GM18502 (cell line): ENCODE results near the gene PFKFB2.

Source experiments
- ATAC-seq: cut with Tn5 transposase; IDR thresholded peaks from one replicate; pipeline ENCODE4 v1.9.1; 2021; ENCODE audit warnings: mild to moderate bottlenecking; ENCODE audit not compliant: unreplicated experiment, poor library complexity

The PFKFB2 gene

GRCh38 chr1:207084232-207084631 is 31.2 kb downstream of the PFKFB2 start:
- ATAC-seq, result no peak

- ATAC-seq, result no peak
These were observed 31.7 kb downstream of the PFKFB2 start for GRCh38 chr1:207084701-207085180.

- ATAC-seq, result no peak
These were observed 32.8 kb downstream of the PFKFB2 start for GRCh38 chr1:207085887-207086286.

GRCh38 chr1:207088161-207088560 is 35.1 kb downstream of the PFKFB2 start:
- ATAC-seq, result no peak

- no peak for ATAC-seq
These were observed 35.9 kb downstream of the PFKFB2 start, which contains the start of gene C4BPB for GRCh38 chr1:207088701-207089626. Gene C4BPB (plus strand): TSS chr1:207088860. CDS start chr1:207089532, 672 bp downstream.

GRCh38 chr1:207089627-207090355 is 36.7 kb downstream of the PFKFB2 start:
- ATAC-seq, result no peak

GRCh38 chr1:207091200-207091908 is 38.3 kb downstream of the PFKFB2 start:
- ATAC-seq, result no peak

- ATAC-seq, result no peak
These were observed 40.9 kb downstream of the PFKFB2 start for GRCh38 chr1:207093944-207094343.

- ATAC-seq, result peak; percentile 75
These were observed 44.8 kb downstream of the PFKFB2 start for GRCh38 chr1:207097871-207098324.

- no peak for ATAC-seq
These were observed 48.6 kb downstream of the PFKFB2 start for GRCh38 chr1:207101720-207102119.

- ATAC-seq, result no peak
These were observed 49.1 kb downstream of the PFKFB2 start for GRCh38 chr1:207102146-207102545.

GRCh38 chr1:207102659-207103058 is 49.6 kb downstream of the PFKFB2 start:
- no peak for ATAC-seq

GRCh38 chr1:207103892-207104373 is 50.9 kb downstream of the PFKFB2 start, which contains the start of gene C4BPA:
Gene C4BPA (plus strand): TSS chr1:207104233. CDS start chr1:207113026, 8,793 bp downstream.
- ATAC-seq, result no peak

- no peak for ATAC-seq
These were observed 55.9 kb downstream of the PFKFB2 start for GRCh38 chr1:207109004-207109403.

GRCh38 chr1:207112616-207113296 is 59.7 kb downstream of the PFKFB2 start:
- ATAC-seq, result no peak

- no peak for ATAC-seq
These were observed 62.2 kb downstream of the PFKFB2 start for GRCh38 chr1:207115269-207115668.

- ATAC-seq, result no peak
These were observed 71.3 kb downstream of the PFKFB2 start for GRCh38 chr1:207124389-207124788.

GRCh38 chr1:207128336-207128921 is 75.4 kb downstream of the PFKFB2 start:
- no peak for ATAC-seq

- no peak for ATAC-seq
These were observed 76.0 kb downstream of the PFKFB2 start for GRCh38 chr1:207129053-207129452.
